K562 (cell line): ENCODE measurements around the gene UMODL1. TPM values are rescaled to one million over a fixed set of nuclear protein-coding genes. Genes with fewer than 3 reads are reported as not detected.

Experiments used
- ATAC-seq: fragments of 200-7000 bp; cut with Tn5 transposase; 3 replicates; pipeline ENCODE4 v1.9.1; 2020; ENCODE audit warnings: moderate library complexity
- BruUV-seq: library from RNA; stranded (reverse); fragments of 400-500 nt; replicated peaks from 2 replicates; lab custom pipeline; 2021; lab: Mats Ljungman, UMichigan
- CTCF ChIA-PET: fragments of 300-600 bp; formaldehyde crosslinking; extraction: SDS; loops from one replicate; lab custom pipeline; 2021; ENCODE audit warnings: low intra/inter-chr PET ratio; lab: Yijun Ruan, JAX
- POLR2A ChIA-PET: fragments of 300-600, 350-650 bp; sonication (Branson Sonifier 250); formaldehyde crosslinking; extraction: SDS; loops from one replicate; lab custom pipeline; 2021; ENCODE audit warnings: antibody characterized with exemption, inconsistent platforms; lab: Yijun Ruan, JAX
- DNase-seq, 4 experiments: peaks; one replicate each; pipeline versions ENCODE4 v3.0.0 to v3.0.0-alpha.2; 2011 to 2018; ENCODE audit warnings: low spot score in 3 of 4, mixed read lengths in 3 of 4; ENCODE audit errors: extremely low read depth in 1 of 4
- FAIRE-seq: peaks from 2 replicates; lab custom pipeline; 2011; peaks lifted over from hg19 to GRCh38; lab: Jason Lieb, UNC
- H2AFZ ChIP-seq: 2 replicates; pipeline ENCODE4 v1.6.0; 2011; ENCODE audit warnings: low read depth, low read length, control low read depth, inconsistent platforms
- H3K27ac ChIP-seq: fragments of 200-600 bp; 3 replicates; pipeline ENCODE4 v1.8.0; 2011; ENCODE audit warnings: low read depth, mild to moderate bottlenecking, control low read depth, inconsistent platforms, low read length, moderate library complexity, mixed read lengths; ENCODE audit errors: extremely low read depth
- H3K27me3 ChIP-seq, 2 experiments: fragments of 300-600 bp in 1 of 2; 2 replicates in 1 of 2; 3 replicates in 1 of 2; pipeline versions ENCODE4 v1.6.0 to v1.8.0; 2011; ENCODE audit warnings: inconsistent platforms in 2 of 2, low read length in 2 of 2, mild to moderate bottlenecking in 1 of 2, mixed read lengths in 1 of 2, moderate library complexity in 1 of 2; ENCODE audit not compliant: control insufficient read depth in 2 of 2, insufficient read depth in 2 of 2
- H3K36me3 ChIP-seq: fragments of 300-600 bp; 3 replicates; pipeline ENCODE4 v1.8.0; 2011; ENCODE audit warnings: mild to moderate bottlenecking, low read length, inconsistent platforms; ENCODE audit not compliant: control insufficient read depth, insufficient read depth
- H3K4me1 ChIP-seq, 2 experiments: fragments of 200-600 bp in 1 of 2; replicated peaks in 1 of 2; 2 replicates in 1 of 2; 3 replicates in 1 of 2; pipeline versions ENCODE4 v1.5.1 to v1.8.0; 2011; ENCODE audit warnings: inconsistent platforms in 2 of 2, low read length in 2 of 2, mild to moderate bottlenecking in 1 of 2, mixed read lengths in 1 of 2, moderate library complexity in 1 of 2; ENCODE audit not compliant: control insufficient read depth in 2 of 2, insufficient read depth in 2 of 2
- H3K4me2 ChIP-seq: 2 replicates; pipeline ENCODE4 v1.6.1; 2011; ENCODE audit warnings: low read length, control low read depth, inconsistent platforms, mixed read lengths; ENCODE audit not compliant: insufficient read depth
- H3K4me3 ChIP-seq: fragments of 200-600 bp; sonication (generic), shearing (Covaris generic); 2 replicates; pipeline ENCODE4 v1.5.1; 2016; ENCODE audit warnings: control low read depth, inconsistent platforms
- H3K79me2 ChIP-seq: fragments of 200-600 bp; 3 replicates; pipeline ENCODE4 v1.8.0; 2011; ENCODE audit warnings: low read length, inconsistent platforms; ENCODE audit not compliant: control insufficient read depth, insufficient read depth
- H3K9ac ChIP-seq, 2 experiments: 2 replicates each; pipeline versions ENCODE4 v1.6.0 to v1.6.1; 2011; ENCODE audit warnings: low read depth in 2 of 2, low read length in 2 of 2, control low read depth in 1 of 2, inconsistent platforms in 1 of 2, mild to moderate bottlenecking in 1 of 2, mixed read lengths in 1 of 2; ENCODE audit not compliant: insufficient read depth in 1 of 2
- H3K9me1 ChIP-seq: one replicate; pipeline ENCODE4 v1.6.0; 2011; ENCODE audit warnings: inconsistent platforms, mild to moderate bottlenecking, low read length, moderate library complexity; ENCODE audit not compliant: control insufficient read depth, insufficient read depth
- H3K9me3 ChIP-seq: replicated peaks from 2 replicates; pipeline ENCODE4 v1.5.1; 2011; ENCODE audit warnings: low read depth, low read length, inconsistent platforms; ENCODE audit not compliant: control insufficient read depth, insufficient read depth
- H4K20me1 ChIP-seq: replicated peaks from 2 replicates; pipeline ENCODE4 v1.6.1; 2011; ENCODE audit warnings: low read length, inconsistent platforms, mixed read lengths; ENCODE audit not compliant: control insufficient read depth, insufficient read depth
- CBX1 ChIP-seq: sonication (generic); IDR thresholded peaks from 2 replicates; pipeline ENCODE4 v1.6.1; 2016; ENCODE audit warnings: antibody characterized with exemption, low read depth, mild to moderate bottlenecking
- HEY1 ChIP-seq: fragments of 250-450 bp; sonication (Bioruptor Pico); IDR thresholded peaks from 2 replicates; pipeline ENCODE4 v1.5.0; 2020; ENCODE audit warnings: mild to moderate bottlenecking, moderate library complexity, borderline replicate concordance
- HIVEP1 ChIP-seq: fragments of 250-450 bp; sonication (Bioruptor Pico); IDR thresholded peaks from 2 replicates; pipeline ENCODE4 v1.4.0; 2020; ENCODE audit warnings: mild to moderate bottlenecking
- HNRNPLL ChIP-seq: fragments of 200-400 bp; formaldehyde crosslinking; IDR thresholded peaks from 2 replicates; pipeline ENCODE4 v1.6.1; 2017; ENCODE audit warnings: low read length, low read depth, mild to moderate bottlenecking; ENCODE audit not compliant: poor library complexity, severe bottlenecking
- MED1 ChIP-seq: sonication (generic); formaldehyde crosslinking; IDR thresholded peaks from 2 replicates; pipeline ENCODE4 v1.8.1; 2023; ENCODE audit warnings: missing genetic modification reagents, borderline replicate concordance
- NUFIP1 ChIP-seq: fragments of 450-650 bp; IDR thresholded peaks from 2 replicates; pipeline ENCODE4 v1.6.1; 2018; ENCODE audit not compliant: partially characterized antibody
- SRF ChIP-seq, 2 experiments: fragments of 250-450, 450-650 bp in 1 of 2; sonication (Bioruptor Pico) in 1 of 2; sonication (generic) in 1 of 2; formaldehyde crosslinking; IDR thresholded peaks; 2 replicates each; pipeline versions ENCODE4 v1.5.0 to v1.5.1; 2020 to 2022; ENCODE audit warnings: mild to moderate bottlenecking in 1 of 2, missing genetic modification reagents in 1 of 2
- WGBS: fragments of 100-300 bp; shearing (Covaris generic); methylation state at CpG from one replicate; pipeline ENCODE4 v1.1.6; 2016; ENCODE audit warnings: low coverage, mixed read lengths; ENCODE audit not compliant: insufficient coverage; ENCODE audit errors: missing lambda C conversion rate; 5-methylcytosine and 5-hydroxymethylcytosine counted together
- in situ Hi-C: fragments of 300-500 bp; cut with MboI; formaldehyde crosslinking; loops from 4 replicates; pipeline ENCODE4 v1.15.0; 2018; ENCODE audit warnings: inconsistent platforms, mixed read lengths
- intact Hi-C: fragments of 100-400 bp; cut with micrococcal nuclease; formaldehyde crosslinking; loops from 2 replicates; pipeline ENCODE4 v1.14.2; 2022
- polyA plus RNA-seq, 8 experiments: library from polyadenylated mRNA; depleted of rRNA in 4 of 8; stranded (reverse) in 5 of 8; unstranded in 3 of 8; fragments of >200 nt; fragmentation: Nextera tagmentation in 2 of 8; fragmentation: Illumina TruSeq in 1 of 8; extraction: Ambion mirVana in 2 of 8; extraction: Trizol in 1 of 8; gene quantifications; 2 replicates each; pipeline versions ENCODE4 v1.2.1 to v1.2.3, GENCODE V29; 2011 to 2014; ENCODE audit warnings: inconsistent platforms in 1 of 8, missing spikeins in 1 of 8
- total RNA-seq, 7 experiments: library from RNA; depleted of rRNA in 6 of 7; stranded (reverse); fragments of >200 nt in 6 of 7; fragmentation: Illumina TruSeq in 2 of 7; extraction: Trizol in 2 of 7; gene quantifications; 2 replicates each; pipeline versions ENCODE4 v1.2.1 to v1.2.3, GENCODE V29; 2011 to 2021; ENCODE audit warnings: low replicate concordance in 1 of 7
- TF ChIP-seq, protein P1 (sequence below), 3 experiments: IDR thresholded peaks in 2 of 3; conservative IDR thresholded peaks in 1 of 3; 2 replicates each; pipeline ENCODE4 v1.5.1; 2011 to 2012; ENCODE audit warnings: low read length in 3 of 3, mild to moderate bottlenecking in 3 of 3, control low read depth in 2 of 3, improper control_type of control experiment in 1 of 3, inconsistent platforms in 1 of 3, low read depth in 1 of 3, mixed read lengths in 1 of 3, moderate library complexity in 1 of 3; ENCODE audit not compliant: insufficient read depth in 2 of 3
- TF ChIP-seq, protein P2 (sequence below): fragments of 450-650 bp; IDR thresholded peaks from 2 replicates; pipeline ENCODE4 v1.6.1; 2014; ENCODE audit warnings: low read depth, mild to moderate bottlenecking, moderate library complexity, borderline replicate concordance
- TF ChIP-seq, protein P3 (sequence below): fragments of 450-650 bp; IDR thresholded peaks from 2 replicates; pipeline ENCODE4 v1.7.1; 2018; ENCODE audit warnings: mild to moderate bottlenecking, low read depth; ENCODE audit not compliant: partially characterized antibody

Gene UMODL1
- total and polyA plus RNA-seq, 9 of the 15 experiments (the other 6 are each of a cell fraction or from before 2014, with no cell fraction given) = not detected

DNA sequence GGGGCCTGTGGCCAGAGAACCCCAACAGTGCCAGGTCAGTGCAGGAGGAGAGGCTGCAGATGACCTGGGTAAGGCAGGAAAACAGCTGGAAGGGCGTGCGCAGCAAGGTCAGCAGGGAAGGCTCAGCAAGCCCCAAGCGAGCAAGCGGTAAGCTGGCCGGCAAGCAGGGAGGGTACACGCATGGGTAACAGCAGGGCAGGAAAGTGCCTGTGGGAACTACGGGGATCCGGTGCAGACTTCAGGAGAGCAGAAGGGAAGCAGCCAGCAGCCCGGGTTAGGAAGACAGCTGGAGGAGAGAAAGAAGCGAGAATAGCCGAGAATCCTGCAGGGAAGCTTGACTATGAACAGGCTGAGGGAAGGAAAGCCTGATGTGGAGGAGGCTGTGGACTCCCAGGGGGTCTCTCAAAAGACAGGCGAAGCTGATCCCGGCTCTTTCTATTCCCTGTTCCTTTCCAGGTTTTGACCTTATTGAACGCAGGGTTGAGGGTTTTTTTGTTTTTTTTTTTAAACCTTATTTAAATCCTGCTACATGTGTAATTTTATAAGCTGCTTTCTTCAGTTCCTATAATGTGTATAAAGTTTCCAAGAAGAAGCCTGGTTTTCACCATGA, 20.9 kb downstream of the UMODL1 start:
- DNase-seq (no peak), ATAC-seq (no peak), FAIRE-seq (no peak)
- in situ Hi-C loops = no loop called here
- no peaks in the 10 kb centered on the region for H3K9me1 ChIP-seq
- ChIA-PET POLR2A (interaction anchor here (0.6 to 1.0 kb wide), 3 partner anchors 9 to 48 kb away, joined by 3 to 5 read pairs (median 3); no protein-coding TSS in a partner anchor), CTCF (no interaction called here)
- H2AFZ ChIP-seq = no peak overlapping the region
- H3K4me1 ChIP-seq = peaks cover 0 to 2% of the 10 kb centered on the region in 2 experiments; a peak in 1 of 5 replicates
- BruUV-seq = no TSS peak
- H3K9me3 ChIP-seq = no peaks in the 10 kb centered on the region; the same call in 1 of the 2 replicates
- H3K36me3 ChIP-seq = no peaks in the 10 kb centered on the region
- H3K27me3 ChIP-seq = peaks cover 73 to 78% of the 10 kb centered on the region in 2 experiments
- no peaks in the 10 kb centered on the region for H4K20me1 ChIP-seq
- H3K4me2 ChIP-seq = no peak overlapping the region
- 0% methylated on average over 13 of the region's 14 CpGs for WGBS
- no peaks in the 10 kb centered on the region for H3K79me2 ChIP-seq
- H3K27ac ChIP-seq = no peak overlapping the region
- no peak overlapping the region for H3K4me3 ChIP-seq
- H3K9ac ChIP-seq = no peak overlapping the region
- intact Hi-C loops = no loop called here
- no peak for TF ChIP-seq MED1 (CRISPR knock-in tag)
- TF ChIP-seq SRF (CRISPR knock-in tag; IDR thresholded peaks at IDR 0.05) = no peak
- no peak for TF ChIP-seq HEY1 (CRISPR knock-in tag)
- TF ChIP-seq, protein P1, sequence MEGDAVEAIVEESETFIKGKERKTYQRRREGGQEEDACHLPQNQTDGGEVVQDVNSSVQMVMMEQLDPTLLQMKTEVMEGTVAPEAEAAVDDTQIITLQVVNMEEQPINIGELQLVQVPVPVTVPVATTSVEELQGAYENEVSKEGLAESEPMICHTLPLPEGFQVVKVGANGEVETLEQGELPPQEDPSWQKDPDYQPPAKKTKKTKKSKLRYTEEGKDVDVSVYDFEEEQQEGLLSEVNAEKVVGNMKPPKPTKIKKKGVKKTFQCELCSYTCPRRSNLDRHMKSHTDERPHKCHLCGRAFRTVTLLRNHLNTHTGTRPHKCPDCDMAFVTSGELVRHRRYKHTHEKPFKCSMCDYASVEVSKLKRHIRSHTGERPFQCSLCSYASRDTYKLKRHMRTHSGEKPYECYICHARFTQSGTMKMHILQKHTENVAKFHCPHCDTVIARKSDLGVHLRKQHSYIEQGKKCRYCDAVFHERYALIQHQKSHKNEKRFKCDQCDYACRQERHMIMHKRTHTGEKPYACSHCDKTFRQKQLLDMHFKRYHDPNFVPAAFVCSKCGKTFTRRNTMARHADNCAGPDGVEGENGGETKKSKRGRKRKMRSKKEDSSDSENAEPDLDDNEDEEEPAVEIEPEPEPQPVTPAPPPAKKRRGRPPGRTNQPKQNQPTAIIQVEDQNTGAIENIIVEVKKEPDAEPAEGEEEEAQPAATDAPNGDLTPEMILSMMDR (IDR thresholded peaks at IDR 0.05 in 2 of 3, conservative IDR thresholded peaks at IDR 0.05 in 1 of 3; ENCODE audit: insufficient read depth in 2 of 3, low read depth in 1 of 3, low read length in 3 of 3) = no peak
- TF ChIP-seq, protein P2, sequence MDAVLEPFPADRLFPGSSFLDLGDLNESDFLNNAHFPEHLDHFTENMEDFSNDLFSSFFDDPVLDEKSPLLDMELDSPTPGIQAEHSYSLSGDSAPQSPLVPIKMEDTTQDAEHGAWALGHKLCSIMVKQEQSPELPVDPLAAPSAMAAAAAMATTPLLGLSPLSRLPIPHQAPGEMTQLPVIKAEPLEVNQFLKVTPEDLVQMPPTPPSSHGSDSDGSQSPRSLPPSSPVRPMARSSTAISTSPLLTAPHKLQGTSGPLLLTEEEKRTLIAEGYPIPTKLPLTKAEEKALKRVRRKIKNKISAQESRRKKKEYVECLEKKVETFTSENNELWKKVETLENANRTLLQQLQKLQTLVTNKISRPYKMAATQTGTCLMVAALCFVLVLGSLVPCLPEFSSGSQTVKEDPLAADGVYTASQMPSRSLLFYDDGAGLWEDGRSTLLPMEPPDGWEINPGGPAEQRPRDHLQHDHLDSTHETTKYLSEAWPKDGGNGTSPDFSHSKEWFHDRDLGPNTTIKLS = no peak
- no peak for TF ChIP-seq NUFIP1
- TF ChIP-seq, protein P3, sequence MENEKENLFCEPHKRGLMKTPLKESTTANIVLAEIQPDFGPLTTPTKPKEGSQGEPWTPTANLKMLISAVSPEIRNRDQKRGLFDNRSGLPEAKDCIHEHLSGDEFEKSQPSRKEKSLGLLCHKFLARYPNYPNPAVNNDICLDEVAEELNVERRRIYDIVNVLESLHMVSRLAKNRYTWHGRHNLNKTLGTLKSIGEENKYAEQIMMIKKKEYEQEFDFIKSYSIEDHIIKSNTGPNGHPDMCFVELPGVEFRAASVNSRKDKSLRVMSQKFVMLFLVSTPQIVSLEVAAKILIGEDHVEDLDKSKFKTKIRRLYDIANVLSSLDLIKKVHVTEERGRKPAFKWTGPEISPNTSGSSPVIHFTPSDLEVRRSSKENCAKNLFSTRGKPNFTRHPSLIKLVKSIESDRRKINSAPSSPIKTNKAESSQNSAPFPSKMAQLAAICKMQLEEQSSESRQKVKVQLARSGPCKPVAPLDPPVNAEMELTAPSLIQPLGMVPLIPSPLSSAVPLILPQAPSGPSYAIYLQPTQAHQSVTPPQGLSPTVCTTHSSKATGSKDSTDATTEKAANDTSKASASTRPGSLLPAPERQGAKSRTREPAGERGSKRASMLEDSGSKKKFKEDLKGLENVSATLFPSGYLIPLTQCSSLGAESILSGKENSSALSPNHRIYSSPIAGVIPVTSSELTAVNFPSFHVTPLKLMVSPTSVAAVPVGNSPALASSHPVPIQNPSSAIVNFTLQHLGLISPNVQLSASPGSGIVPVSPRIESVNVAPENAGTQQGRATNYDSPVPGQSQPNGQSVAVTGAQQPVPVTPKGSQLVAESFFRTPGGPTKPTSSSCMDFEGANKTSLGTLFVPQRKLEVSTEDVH = no peak
- no peak for TF ChIP-seq HNRNPLL
- TF ChIP-seq HIVEP1 (CRISPR knock-in tag) = no peak
- no peak for TF ChIP-seq CBX1
